H9 (cell line): Measurements from ENCODE around the gene CELF1. TPM values are rescaled to one million over a fixed set of nuclear protein-coding genes. Genes with fewer than 3 reads are reported as not detected.

Source experiments
- DNase-seq: peaks from one replicate; pipeline ENCODE4 v3.0.0-alpha.2; 2017
- H2AFZ ChIP-seq: one replicate; pipeline ENCODE4 v1.6.1; 2013; ENCODE audit warnings: mild to moderate bottlenecking, low read length, control low read depth, moderate library complexity
- H2AK5ac ChIP-seq: 2 replicates; pipeline ENCODE4 v1.6.1; 2013; ENCODE audit warnings: low read length, control low read depth, mixed read lengths; ENCODE audit not compliant: insufficient read length
- H2BK120ac ChIP-seq: one replicate; pipeline ENCODE4 v1.6.1; 2013; ENCODE audit warnings: low read depth, mild to moderate bottlenecking, low read length, control low read depth, inconsistent platforms; ENCODE audit not compliant: poor library complexity, severe bottlenecking
- H2BK12ac ChIP-seq: 2 replicates; pipeline ENCODE4 v1.6.1; 2013; ENCODE audit warnings: low read length, control low read depth, mixed read lengths, low read depth; ENCODE audit not compliant: insufficient read length
- H2BK15ac ChIP-seq: 2 replicates; pipeline ENCODE4 v1.6.1; 2013; ENCODE audit warnings: low read depth, low read length, control low read depth
- H2BK20ac ChIP-seq: one replicate; pipeline ENCODE4 v1.6.1; 2013; ENCODE audit warnings: low read depth, mild to moderate bottlenecking, low read length, control low read depth, inconsistent platforms; ENCODE audit not compliant: poor library complexity, severe bottlenecking
- H2BK5ac ChIP-seq: 2 replicates; pipeline ENCODE4 v1.6.1; 2013; ENCODE audit warnings: low read length, control low read depth, mixed read lengths; ENCODE audit not compliant: insufficient read length
- H3K14ac ChIP-seq: 2 replicates; pipeline ENCODE4 v1.6.1; 2013; ENCODE audit warnings: low read length, control low read depth; ENCODE audit not compliant: insufficient read depth
- H3K18ac ChIP-seq: 2 replicates; pipeline ENCODE4 v1.6.1; 2013; ENCODE audit warnings: low read depth, mild to moderate bottlenecking, mixed read lengths, low read length, control low read depth; ENCODE audit not compliant: insufficient read length
- H3K23ac ChIP-seq: 2 replicates; pipeline ENCODE4 v1.6.1; 2013; ENCODE audit warnings: low read length, control low read depth, mixed read lengths, low read depth; ENCODE audit not compliant: insufficient read length
- H3K23me2 ChIP-seq: 2 replicates; pipeline ENCODE4 v1.6.1; 2013; ENCODE audit warnings: low read depth, mild to moderate bottlenecking, mixed read lengths, low read length, control low read depth; ENCODE audit not compliant: insufficient read length, poor library complexity, severe bottlenecking
- H3K27ac ChIP-seq: 2 replicates; pipeline ENCODE4 v1.5.1; 2013; ENCODE audit warnings: low read length, control low read depth, mixed read lengths, low read depth; ENCODE audit not compliant: insufficient read length
- H3K27me3 ChIP-seq: 2 replicates; pipeline ENCODE4 v1.6.1; 2013; ENCODE audit warnings: low read length, control low read depth, inconsistent platforms; ENCODE audit not compliant: insufficient read depth
- H3K4ac ChIP-seq: 2 replicates; pipeline ENCODE4 v1.6.1; 2013; ENCODE audit warnings: low read depth, mild to moderate bottlenecking, control low read depth, inconsistent platforms, low read length, moderate library complexity
- H3K4me1 ChIP-seq: 2 replicates; pipeline ENCODE4 v1.6.1; 2013; ENCODE audit warnings: low read length, control low read depth, inconsistent platforms; ENCODE audit not compliant: insufficient read depth
- H3K4me2 ChIP-seq: 2 replicates; pipeline ENCODE4 v1.6.1; 2013; ENCODE audit warnings: low read length, control low read depth, mixed read lengths; ENCODE audit not compliant: insufficient read length, insufficient read depth
- H3K56ac ChIP-seq: 2 replicates; pipeline ENCODE4 v1.6.1; 2013; ENCODE audit warnings: low read depth, mild to moderate bottlenecking, mixed read lengths, low read length, control low read depth; ENCODE audit not compliant: insufficient read length
- H3K79me1 ChIP-seq: 2 replicates; pipeline ENCODE4 v1.6.1; 2013; ENCODE audit warnings: low read depth, mild to moderate bottlenecking, moderate library complexity, low read length, control low read depth, inconsistent platforms; ENCODE audit not compliant: insufficient read depth, poor library complexity, severe bottlenecking
- H3K79me2 ChIP-seq: 2 replicates; pipeline ENCODE4 v1.6.1; 2013; ENCODE audit warnings: low read length, control low read depth, inconsistent platforms; ENCODE audit not compliant: insufficient read depth
- H3K9ac ChIP-seq: 2 replicates; pipeline ENCODE4 v1.6.1; 2013; ENCODE audit warnings: low read length, control low read depth, mixed read lengths; ENCODE audit not compliant: insufficient read length; ENCODE audit errors: extremely low read depth
- H3K9me3 ChIP-seq: one replicate; pipeline ENCODE4 v1.6.1; 2013; ENCODE audit warnings: low read depth, low read length, inconsistent platforms; ENCODE audit not compliant: control insufficient read depth
- H3T11ph ChIP-seq: one replicate; pipeline ENCODE4 v1.6.1; 2013; ENCODE audit warnings: mild to moderate bottlenecking, low read length, control low read depth, inconsistent platforms
- H4K20me1 ChIP-seq: one replicate; pipeline ENCODE4 v1.6.1; 2013; ENCODE audit not compliant: control insufficient read depth, insufficient read length, insufficient read depth
- H4K5ac ChIP-seq: 2 replicates; pipeline ENCODE4 v1.6.1; 2013; ENCODE audit warnings: low read depth, mild to moderate bottlenecking, mixed read lengths, low read length, control low read depth; ENCODE audit not compliant: insufficient read length
- H4K8ac ChIP-seq: replicated peaks from 2 replicates; pipeline ENCODE4 v1.6.1; 2013; ENCODE audit warnings: low read length, control low read depth, mixed read lengths, low read depth; ENCODE audit not compliant: insufficient read length
- H4K91ac ChIP-seq: 2 replicates; pipeline ENCODE4 v1.6.1; 2013; ENCODE audit warnings: low read depth, mild to moderate bottlenecking, moderate library complexity, mixed read lengths, low read length, control low read depth; ENCODE audit not compliant: insufficient read length
- H3K27ac Mint-ChIP-seq, 3 experiments: 2 replicates in 2 of 3; 3 replicates in 1 of 3; pipeline ENCODE4 v1.8.0; 2020 to 2021; ENCODE audit warnings: mixed read lengths in 3 of 3, mild to moderate bottlenecking in 1 of 3, moderate library complexity in 1 of 3
- H3K27me3 Mint-ChIP-seq: 2 replicates; pipeline ENCODE4 v1.8.0; 2021; ENCODE audit warnings: low read depth, mild to moderate bottlenecking, moderate library complexity, mixed read lengths
- H3K36me3 Mint-ChIP-seq, 3 experiments: 2 replicates in 2 of 3; 3 replicates in 1 of 3; pipeline ENCODE4 v1.8.0; 2020 to 2021; ENCODE audit warnings: low read depth in 3 of 3, mixed read lengths in 3 of 3; ENCODE audit not compliant: insufficient read depth in 1 of 3
- H3K4me1 Mint-ChIP-seq, 2 experiments: 2 replicates each; pipeline ENCODE4 v1.8.0; 2020; ENCODE audit warnings: mixed read lengths in 2 of 2
- H3K4me3 Mint-ChIP-seq, 2 experiments: 2 replicates in 1 of 2; 3 replicates in 1 of 2; pipeline ENCODE4 v1.8.0; 2020 to 2021; ENCODE audit warnings: mild to moderate bottlenecking in 2 of 2, mixed read lengths in 2 of 2, moderate library complexity in 1 of 2
- H3K9me3 Mint-ChIP-seq, 2 experiments: 2 replicates in 1 of 2; 3 replicates in 1 of 2; pipeline ENCODE4 v1.8.0; 2020; ENCODE audit warnings: mild to moderate bottlenecking in 2 of 2, mixed read lengths in 2 of 2, moderate library complexity in 1 of 2
- CTCF ChIP-seq: fragments of 200-600 bp; sonication (generic); conservative IDR thresholded peaks from 3 replicates; pipeline ENCODE4 v1.8.0; 2021; ENCODE audit warnings: antibody characterized with exemption, mild to moderate bottlenecking
- WGBS: extraction: QIAGEN DNeasy Blood & Tissue Kit; methylation state at CpG from one replicate; pipeline ENCODE4 v1.1.7; 2013; ENCODE audit warnings: missing lambda C conversion rate, low lambda C conversion rate, mixed read lengths; ENCODE audit not compliant: insufficient read length; ENCODE audit errors: extremely low coverage; 5-methylcytosine and 5-hydroxymethylcytosine counted together
- total RNA-seq: library from RNA; stranded (reverse); gene quantifications from 2 replicates; pipeline ENCODE4 v1.2.1, GENCODE V29; 2021

Gene CELF1
- total RNA-seq, 1 experiment from 2014 or later = 211 TPM

- WGBS = no CpG with 5 or more reads among the region's 7 CpGs
- Histone ChIP-seq H2AFZ (no peak overlapping the region), H2BK20ac (no peak overlapping the region), H3K4ac (no peak overlapping the region), H4K20me1 (no peaks in the 10 kb centered on the region), H3T11ph (no peak overlapping the region), H4K8ac (no peak overlapping the region), H4K5ac (no peak overlapping the region), H3K23ac (no peak overlapping the region), H2BK120ac (no peak overlapping the region), H2AK5ac (no peak overlapping the region), H3K9me3 (no peaks in the 10 kb centered on the region), H3K79me1 (no peaks in the 10 kb centered on the region), H3K14ac (no peak overlapping the region), H3K56ac (no peak overlapping the region), H3K9ac (no peak overlapping the region), H2BK5ac (no peak overlapping the region), H2BK12ac (no peak overlapping the region), H3K79me2 (no peaks in the 10 kb centered on the region), H3K27me3 (peaks cover 10% of the 10 kb centered on the region; the same call in 1 of the 2 replicates), H3K4me2 (no peak overlapping the region), H4K91ac (no peak overlapping the region), H2BK15ac (no peak overlapping the region), H3K18ac (no peak overlapping the region), H3K27ac (no peak overlapping the region), H3K23me2 (peaks cover 13% of the 10 kb centered on the region), H3K4me1 (no peaks in the 10 kb centered on the region)
- peak overlapping the region in 1 of 2 experiments; percentile 93; a peak in 3 of 5 replicates for H3K4me3 Mint-ChIP-seq
- TF ChIP-seq CTCF = no peak
- H3K4me1 Mint-ChIP-seq = peaks cover 14 to 22% of the 10 kb centered on the region in 2 experiments
- no peak for DNase-seq
- peaks cover 41% of the 10 kb centered on the region for H3K27me3 Mint-ChIP-seq
- peak overlapping the region in 1 of 3 experiments; percentile 27; a peak in 1 of 7 replicates for H3K27ac Mint-ChIP-seq
- H3K36me3 Mint-ChIP-seq = no peaks in the 10 kb centered on the region
- no peaks in the 10 kb centered on the region; a peak in 1 of 5 replicates for H3K9me3 Mint-ChIP-seq
Observed at GRCh38 chr11:47591764-47592163, 38.8 kb upstream of the CELF1 start.
